OCI-LY7 (cell line): Measurements from ENCODE around the gene MFAP2. TPM values are rescaled to one million over a fixed set of nuclear protein-coding genes. Genes with fewer than 3 reads are reported as not detected.

Experiments
- BruUV-seq: library from RNA; stranded (reverse); fragments of 400-500 nt; replicated peaks from 2 replicates; lab custom pipeline; 2021; lab: Mats Ljungman, UMichigan
- CTCF ChIA-PET: fragments of 300-600 bp; sonication (Branson Sonifier 250); formaldehyde crosslinking; loops from one replicate; lab custom pipeline; 2022; ENCODE audit warnings: antibody characterized with exemption; ENCODE audit not compliant: unreplicated experiment; lab: Charles Lee
- POLR2A ChIA-PET: fragments of 300-600 bp; sonication (Branson Sonifier 250); formaldehyde crosslinking; loops from one replicate; lab custom pipeline; 2022; ENCODE audit warnings: antibody characterized with exemption; lab: Charles Lee
- DNase-seq: peaks from one replicate; pipeline ENCODE4 v3.0.0-alpha.2; 2015; ENCODE audit warnings: low spot score
- H2AFZ ChIP-seq: fragments of 200-600 bp; sonication (generic), shearing (Covaris generic); 2 replicates; pipeline ENCODE4 v1.6.1; 2014; ENCODE audit warnings: mild to moderate bottlenecking, antibody characterized with exemption, low read length, moderate library complexity
- H3K27ac ChIP-seq: fragments of 200-600 bp; sonication (generic); 2 replicates; pipeline ENCODE4 v1.5.1; 2014; ENCODE audit warnings: mixed run types, low read depth, mild to moderate bottlenecking, moderate library complexity, low read length, inconsistent platforms; ENCODE audit not compliant: poor library complexity, severe bottlenecking
- H3K36me3 ChIP-seq: fragments of 200-600 bp; sonication (generic); 2 replicates; pipeline ENCODE4 v1.6.1; 2014; ENCODE audit warnings: mild to moderate bottlenecking, antibody characterized with exemption, low read length, moderate library complexity, mixed read lengths; ENCODE audit not compliant: insufficient read depth
- H3K4me1 ChIP-seq: fragments of 200-600 bp; sonication (generic); 2 replicates; pipeline ENCODE4 v1.5.1; 2014; ENCODE audit warnings: mild to moderate bottlenecking, low read length; ENCODE audit not compliant: insufficient read depth, poor library complexity, severe bottlenecking
- H3K4me2 ChIP-seq: fragments of 200-600 bp; sonication (generic); 2 replicates; pipeline ENCODE4 v1.6.1; 2014; ENCODE audit warnings: mild to moderate bottlenecking, low read length
- H3K4me3 ChIP-seq: fragments of 200-600 bp; sonication (generic); 2 replicates; pipeline ENCODE4 v1.5.1; 2014; ENCODE audit warnings: mild to moderate bottlenecking, low read depth, low read length; ENCODE audit not compliant: poor library complexity, severe bottlenecking
- H3K79me2 ChIP-seq: fragments of 200-600 bp; sonication (generic); 2 replicates; pipeline ENCODE4 v1.6.1; 2016; ENCODE audit warnings: low read depth, mild to moderate bottlenecking, low read length, moderate library complexity, mixed read lengths; ENCODE audit not compliant: insufficient read depth
- H3K9me2 ChIP-seq: fragments of 200-600 bp; sonication (generic); 2 replicates; pipeline ENCODE4 v1.6.1; 2016; ENCODE audit warnings: mild to moderate bottlenecking, low read length, mixed read lengths; ENCODE audit not compliant: insufficient read depth
- H3K9me3 ChIP-seq: fragments of 200-600 bp; sonication (generic); 2 replicates; pipeline ENCODE4 v1.6.1; 2014; ENCODE audit warnings: mild to moderate bottlenecking, mixed run types, low read length, mixed read lengths
- H4K20me1 ChIP-seq: fragments of 200-600 bp; sonication (generic); 2 replicates; pipeline ENCODE4 v1.6.1; 2014; ENCODE audit warnings: mild to moderate bottlenecking, antibody characterized with exemption, low read length, moderate library complexity, mixed read lengths; ENCODE audit not compliant: insufficient read depth
- EZH2phosphoT487 ChIP-seq: fragments of 200-600 bp; sonication (generic); IDR thresholded peaks from 2 replicates; pipeline ENCODE4 v1.6.1; 2018; ENCODE audit warnings: low read depth, borderline replicate concordance, mild to moderate bottlenecking, mixed run types, antibody characterized with exemption, low read length, moderate library complexity, mixed read lengths
- intact Hi-C: fragments of 100-400 bp; cut with micrococcal nuclease; formaldehyde crosslinking; loops from one replicate; pipeline ENCODE4 v1.10.0; 2022; ENCODE audit not compliant: unreplicated experiment
- total RNA-seq, 2 experiments: library from RNA; depleted of rRNA in 1 of 2; stranded (reverse); fragments of >200 nt in 1 of 2; shearing (Covaris generic) in 1 of 2; gene quantifications; 2 replicates each; pipeline ENCODE4 v1.2.3, GENCODE V29; 2014 to 2022
- TF ChIP-seq, protein P1 (sequence below): fragments of 200-600 bp; sonication (generic); conservative IDR thresholded peaks from 2 replicates; pipeline ENCODE4 v1.5.1; 2014; ENCODE audit warnings: mild to moderate bottlenecking, antibody characterized with exemption, low read length, moderate library complexity, mixed read lengths

Gene MFAP2
- total RNA-seq, 2 experiments from 2014 or later: not detected

DNA sequence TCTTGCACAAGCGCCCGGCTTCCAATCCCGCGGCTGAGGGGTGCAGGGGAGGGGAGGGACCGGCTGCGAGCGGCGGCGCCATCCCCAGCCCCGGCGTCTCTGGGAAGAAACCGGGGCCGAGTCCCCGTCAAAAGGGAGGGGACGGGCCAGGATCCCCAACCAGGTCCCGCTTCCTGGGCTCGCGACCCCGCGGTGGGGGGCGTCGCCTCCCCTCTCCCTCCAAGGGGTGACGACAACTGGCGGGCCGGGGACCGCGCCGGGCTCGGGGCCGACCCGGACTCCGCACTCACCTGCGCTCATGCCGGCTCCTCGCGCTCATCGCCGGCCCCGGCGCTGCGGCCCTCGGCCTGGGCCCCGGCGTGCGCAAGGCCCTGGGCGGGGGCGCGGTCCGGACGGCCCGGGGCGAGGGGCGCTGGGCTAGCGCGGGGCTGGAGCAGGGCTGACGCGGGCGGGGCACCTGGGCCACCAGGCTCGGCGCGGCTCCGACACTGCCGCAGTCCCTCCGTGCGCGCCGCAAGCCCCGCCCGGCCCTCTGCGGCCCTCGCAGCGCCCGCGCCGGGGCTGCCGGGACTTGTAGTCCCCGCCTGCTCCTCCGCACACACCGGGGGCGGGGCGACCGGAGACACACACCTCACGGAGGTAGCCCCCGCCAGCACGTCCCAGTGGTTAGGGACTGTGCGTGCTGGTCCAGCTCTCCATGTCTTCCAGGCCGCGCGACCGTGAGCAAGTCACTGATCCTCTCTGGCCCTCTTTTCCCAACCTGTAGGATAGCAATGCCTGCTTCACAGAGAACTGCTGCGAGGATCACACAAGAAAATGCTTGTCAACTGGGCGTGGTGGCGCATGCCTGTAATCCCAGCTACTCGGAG, 31.3 kb upstream of the MFAP2 start, which contains the start of gene ATP13A2:
Gene ATP13A2 (minus strand): TSS at position 490 of the 869 bp plus-strand sequence. CDS start 190 bp downstream, at position 300.
- no peaks in the 10 kb centered on the region for H3K9me3 ChIP-seq
- intact Hi-C loops: no loop called here
- H3K36me3 ChIP-seq: no peaks in the 10 kb centered on the region
- H3K27ac ChIP-seq: no peak within 1 kb of the TSS
- BruUV-seq: no TSS peak
- peak; percentile 92 for DNase-seq
- no peaks in the 10 kb centered on the region for H3K79me2 ChIP-seq
- H4K20me1 ChIP-seq: no peaks in the 10 kb centered on the region
- H3K4me3 ChIP-seq: peak within 1 kb of the TSS; percentile 86
- H3K4me2 ChIP-seq: peak within 1 kb of the TSS; percentile 78
- no peaks in the 10 kb centered on the region for H3K9me2 ChIP-seq
- POLR2A ChIA-PET: no interaction called here
- CTCF ChIA-PET: no interaction called here
- TF ChIP-seq EZH2phosphoT487: no peak
- TF ChIP-seq, protein P1, sequence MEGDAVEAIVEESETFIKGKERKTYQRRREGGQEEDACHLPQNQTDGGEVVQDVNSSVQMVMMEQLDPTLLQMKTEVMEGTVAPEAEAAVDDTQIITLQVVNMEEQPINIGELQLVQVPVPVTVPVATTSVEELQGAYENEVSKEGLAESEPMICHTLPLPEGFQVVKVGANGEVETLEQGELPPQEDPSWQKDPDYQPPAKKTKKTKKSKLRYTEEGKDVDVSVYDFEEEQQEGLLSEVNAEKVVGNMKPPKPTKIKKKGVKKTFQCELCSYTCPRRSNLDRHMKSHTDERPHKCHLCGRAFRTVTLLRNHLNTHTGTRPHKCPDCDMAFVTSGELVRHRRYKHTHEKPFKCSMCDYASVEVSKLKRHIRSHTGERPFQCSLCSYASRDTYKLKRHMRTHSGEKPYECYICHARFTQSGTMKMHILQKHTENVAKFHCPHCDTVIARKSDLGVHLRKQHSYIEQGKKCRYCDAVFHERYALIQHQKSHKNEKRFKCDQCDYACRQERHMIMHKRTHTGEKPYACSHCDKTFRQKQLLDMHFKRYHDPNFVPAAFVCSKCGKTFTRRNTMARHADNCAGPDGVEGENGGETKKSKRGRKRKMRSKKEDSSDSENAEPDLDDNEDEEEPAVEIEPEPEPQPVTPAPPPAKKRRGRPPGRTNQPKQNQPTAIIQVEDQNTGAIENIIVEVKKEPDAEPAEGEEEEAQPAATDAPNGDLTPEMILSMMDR: no peak
- peaks cover 26% of the 10 kb centered on the region for H3K4me1 ChIP-seq
- peak within 1 kb of the TSS; percentile 66 for H2AFZ ChIP-seq

DNA sequence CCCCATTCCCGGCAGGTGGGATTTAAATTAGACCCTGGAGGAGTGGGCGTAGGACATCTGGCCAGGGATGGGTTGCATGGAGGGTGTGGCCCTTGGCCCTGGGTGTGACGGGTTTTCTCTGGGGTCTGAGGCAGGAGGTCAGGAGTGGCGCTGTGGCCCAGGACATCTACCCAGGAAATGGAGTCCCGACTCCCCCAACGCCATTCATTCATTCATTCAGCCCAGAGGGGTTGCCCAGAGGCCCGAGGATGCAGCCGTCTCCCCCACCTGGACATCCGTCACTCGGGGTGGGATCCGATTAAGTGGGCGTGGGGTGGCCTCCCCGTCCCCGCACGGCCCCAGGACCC, 30.6 kb upstream of the MFAP2 start:
- Histone ChIP-seq H2AFZ (peak overlapping the region; percentile 66), H3K27ac (no peak overlapping the region), H3K4me3 (peak overlapping the region; percentile 86), H3K4me2 (peak overlapping the region; percentile 77), H3K9me3 (no peaks in the 10 kb centered on the region), H3K79me2 (no peaks in the 10 kb centered on the region), H3K4me1 (peaks cover 26% of the 10 kb centered on the region), H4K20me1 (no peaks in the 10 kb centered on the region), H3K36me3 (no peaks in the 10 kb centered on the region), H3K9me2 (no peaks in the 10 kb centered on the region)
- DNase-seq: peak; percentile 18
- POLR2A ChIA-PET: no interaction called here
- intact Hi-C loops: no loop called here
- BruUV-seq: no TSS peak
- TF ChIP-seq, protein P1: peak; percentile 36; the same call in 1 of the 2 replicates
- TF ChIP-seq EZH2phosphoT487: no peak
- CTCF ChIA-PET: no interaction called here

DNA sequence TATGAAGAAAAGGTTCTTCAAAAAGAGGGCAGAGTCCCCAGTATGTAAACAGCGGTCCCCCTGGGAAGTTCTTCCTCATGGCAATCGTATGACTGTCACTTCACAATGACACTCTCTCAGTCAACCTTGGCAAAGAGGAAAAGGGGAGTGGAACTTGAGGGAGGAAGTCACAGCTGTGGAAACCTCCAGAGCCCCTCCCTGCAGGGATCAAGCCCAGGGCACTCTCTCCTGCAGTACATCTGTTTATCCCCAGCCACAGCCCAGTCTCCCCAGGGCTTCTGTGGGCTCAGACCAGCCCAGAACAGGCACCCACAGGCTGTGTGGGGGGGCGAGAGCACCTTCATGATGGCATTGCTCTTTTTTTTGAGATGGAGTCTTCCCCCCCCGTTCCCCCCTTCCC, 29.3 kb upstream of the MFAP2 start:
- CTCF ChIA-PET: no interaction called here
- BruUV-seq: no TSS peak
- Histone ChIP-seq H3K4me3 (no peak overlapping the region), H3K36me3 (no peaks in the 10 kb centered on the region), H3K9me2 (no peaks in the 10 kb centered on the region), H3K4me1 (peaks cover 26% of the 10 kb centered on the region), H3K4me2 (peak overlapping the region; percentile 77), H3K27ac (no peak overlapping the region), H4K20me1 (no peaks in the 10 kb centered on the region), H3K79me2 (no peaks in the 10 kb centered on the region), H3K9me3 (no peaks in the 10 kb centered on the region), H2AFZ (no peak overlapping the region)
- TF ChIP-seq, protein P1: no peak
- TF ChIP-seq EZH2phosphoT487: no peak
- intact Hi-C loops: no loop called here
- peak; percentile 13 for DNase-seq
- POLR2A ChIA-PET: no interaction called here
